HCEC 1CT (cell line): ENCODE results near the gene OSBPL10.
"Not testable (repeated sequence)": the region's sequence is repeated elsewhere in the genome, so short reads cannot be mapped to it uniquely, and the experiment has no call there.

ENCODE experiments used
- DNase-seq: peaks from one replicate; pipeline ENCODE4 v3.0.0-alpha.2; 2017

OSBPL10 gene, protein sequence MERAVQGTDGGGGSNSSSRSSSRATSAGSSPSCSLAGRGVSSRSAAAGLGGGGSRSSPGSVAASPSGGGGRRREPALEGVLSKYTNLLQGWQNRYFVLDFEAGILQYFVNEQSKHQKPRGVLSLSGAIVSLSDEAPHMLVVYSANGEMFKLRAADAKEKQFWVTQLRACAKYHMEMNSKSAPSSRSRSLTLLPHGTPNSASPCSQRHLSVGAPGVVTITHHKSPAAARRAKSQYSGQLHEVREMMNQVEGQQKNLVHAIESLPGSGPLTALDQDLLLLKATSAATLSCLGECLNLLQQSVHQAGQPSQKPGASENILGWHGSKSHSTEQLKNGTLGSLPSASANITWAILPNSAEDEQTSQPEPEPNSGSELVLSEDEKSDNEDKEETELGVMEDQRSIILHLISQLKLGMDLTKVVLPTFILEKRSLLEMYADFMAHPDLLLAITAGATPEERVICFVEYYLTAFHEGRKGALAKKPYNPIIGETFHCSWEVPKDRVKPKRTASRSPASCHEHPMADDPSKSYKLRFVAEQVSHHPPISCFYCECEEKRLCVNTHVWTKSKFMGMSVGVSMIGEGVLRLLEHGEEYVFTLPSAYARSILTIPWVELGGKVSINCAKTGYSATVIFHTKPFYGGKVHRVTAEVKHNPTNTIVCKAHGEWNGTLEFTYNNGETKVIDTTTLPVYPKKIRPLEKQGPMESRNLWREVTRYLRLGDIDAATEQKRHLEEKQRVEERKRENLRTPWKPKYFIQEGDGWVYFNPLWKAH

DNA sequence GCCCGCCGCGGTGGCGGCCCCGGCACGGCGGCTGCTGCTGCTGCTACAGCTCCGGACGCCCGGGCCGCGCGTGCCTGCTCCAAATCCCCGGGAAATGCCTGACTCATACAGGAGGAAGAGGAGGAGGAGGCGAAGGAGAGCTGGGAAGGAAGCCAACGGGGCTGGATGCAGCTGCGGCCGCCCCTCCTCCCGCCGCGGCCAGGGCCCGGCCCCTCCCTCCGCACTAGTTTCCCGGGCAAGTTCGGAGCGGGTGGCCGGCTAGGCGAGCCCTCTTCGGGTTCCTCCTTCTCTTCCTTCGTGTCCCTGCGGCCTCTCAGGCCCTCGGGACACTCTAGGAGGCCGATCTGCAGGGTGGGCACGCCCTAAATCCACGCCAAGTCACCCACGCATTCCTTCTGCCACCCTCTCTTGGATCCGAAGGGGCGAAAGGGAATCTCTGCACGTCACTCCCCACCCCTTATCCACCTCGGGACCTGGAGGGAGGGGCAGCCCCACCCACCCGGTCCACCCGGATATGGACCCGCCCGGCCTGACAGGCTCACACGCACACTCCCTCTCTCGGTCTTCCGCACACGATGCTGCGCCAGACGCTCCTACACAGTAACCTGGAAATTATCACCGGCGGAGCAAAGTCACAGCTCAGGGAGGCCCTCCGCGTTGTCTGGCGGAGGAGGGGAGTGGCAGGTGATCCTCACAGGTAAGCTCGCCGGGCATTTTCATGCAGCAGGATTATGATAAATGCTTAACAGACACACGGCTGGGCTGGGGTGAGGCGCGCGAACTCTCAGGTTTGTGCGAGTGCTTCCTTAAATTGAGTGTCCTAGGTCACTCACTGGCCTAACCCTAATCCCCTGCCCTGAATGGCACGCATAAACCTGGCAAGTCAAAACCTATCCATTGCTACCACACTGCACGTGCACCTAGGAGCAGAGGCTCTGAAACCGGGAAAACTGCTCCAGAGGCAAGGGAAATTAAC is at the start of gene OSBPL10, which contains the start of gene ZNF860:
Gene OSBPL10 (minus strand): TSS at position 57 of the 976 bp plus-strand sequence. CDS start 83 bp downstream, outside the sequence.
Gene ZNF860 (plus strand): TSS at position 545 of the 976 bp plus-strand sequence. CDS start 7,330 bp downstream, outside the sequence.
- peak; percentile 96 for DNase-seq

DNA sequence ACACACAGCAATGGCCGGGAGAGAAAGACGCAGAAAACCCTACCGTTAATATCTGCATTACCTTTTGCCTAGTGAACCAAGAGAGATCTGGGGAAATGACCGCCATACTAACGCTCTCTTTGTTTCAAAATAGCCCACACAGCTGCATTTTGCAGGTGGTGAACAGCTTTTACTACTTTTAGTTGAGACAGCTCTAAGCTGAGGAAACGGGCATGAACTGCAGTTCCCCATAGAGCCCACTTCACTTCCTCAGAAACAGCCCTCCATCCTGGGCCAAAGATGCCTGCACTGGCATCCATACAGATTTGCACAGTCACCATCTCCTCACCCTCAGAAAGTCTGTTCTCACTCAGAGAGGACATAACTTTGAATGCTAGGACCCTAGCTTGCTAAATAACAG is 45.5 kb upstream of the OSBPL10 start:
- no peak for DNase-seq

DNA sequence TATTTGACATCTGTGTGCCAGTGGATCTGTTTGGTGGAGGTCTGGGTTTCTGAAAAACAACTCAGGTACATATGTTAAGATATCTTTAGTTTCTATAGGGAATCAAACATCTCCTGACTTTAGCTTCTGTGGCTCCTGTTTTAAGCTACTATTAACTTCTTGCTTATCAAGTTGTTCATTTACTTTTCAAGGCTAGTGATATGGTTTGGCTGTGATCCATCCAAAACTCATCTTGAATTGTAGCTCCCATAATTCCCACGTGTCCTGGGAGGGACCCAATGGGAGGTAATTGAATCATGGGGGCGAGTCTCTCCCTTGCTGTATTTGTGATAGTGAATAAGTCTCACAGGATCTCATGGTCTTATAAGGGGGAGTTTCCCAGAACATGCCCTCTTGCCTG is 41.9 kb upstream of the OSBPL10 start:
- no peak for DNase-seq

DNA sequence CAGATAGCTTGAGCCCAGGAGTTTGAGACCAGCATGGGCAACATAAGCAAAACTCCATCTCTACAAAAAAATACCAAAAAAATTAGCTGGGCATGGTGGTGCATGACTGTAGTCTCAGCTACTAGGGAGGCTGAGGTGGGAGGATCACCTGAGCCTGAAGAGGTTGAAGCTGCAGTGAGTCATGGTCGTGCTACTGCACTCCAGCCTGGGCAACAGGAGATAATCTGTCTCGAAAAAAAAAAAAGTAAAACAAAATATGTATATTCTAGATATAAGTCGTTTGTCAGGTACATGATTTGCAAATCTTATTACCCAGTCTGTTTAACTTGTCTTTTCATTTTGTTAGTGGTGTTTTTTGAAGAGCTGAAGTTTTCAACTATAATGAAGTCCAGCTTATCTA is 40.7 kb upstream of the OSBPL10 start:
- DNase-seq, result no peak

DNA sequence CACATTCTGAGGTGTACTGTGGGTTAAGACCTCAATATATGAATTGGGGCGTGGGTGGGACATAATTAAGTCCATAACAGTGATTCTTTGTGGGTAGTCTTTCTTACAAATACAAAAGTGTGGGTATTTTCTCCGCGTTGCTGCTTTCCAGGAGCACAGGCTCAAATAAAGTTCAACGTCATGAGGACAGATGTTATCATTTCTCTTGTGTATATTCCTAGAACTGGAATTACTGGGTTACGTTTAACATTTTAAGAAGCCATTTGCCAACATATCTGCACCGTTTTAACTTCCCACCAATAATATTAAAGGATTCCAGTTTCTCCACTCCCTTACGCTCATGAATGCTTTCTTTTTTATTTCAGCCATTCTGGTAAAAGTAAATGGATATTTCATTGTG is 40.1 kb upstream of the OSBPL10 start:
- no peak for DNase-seq

DNA sequence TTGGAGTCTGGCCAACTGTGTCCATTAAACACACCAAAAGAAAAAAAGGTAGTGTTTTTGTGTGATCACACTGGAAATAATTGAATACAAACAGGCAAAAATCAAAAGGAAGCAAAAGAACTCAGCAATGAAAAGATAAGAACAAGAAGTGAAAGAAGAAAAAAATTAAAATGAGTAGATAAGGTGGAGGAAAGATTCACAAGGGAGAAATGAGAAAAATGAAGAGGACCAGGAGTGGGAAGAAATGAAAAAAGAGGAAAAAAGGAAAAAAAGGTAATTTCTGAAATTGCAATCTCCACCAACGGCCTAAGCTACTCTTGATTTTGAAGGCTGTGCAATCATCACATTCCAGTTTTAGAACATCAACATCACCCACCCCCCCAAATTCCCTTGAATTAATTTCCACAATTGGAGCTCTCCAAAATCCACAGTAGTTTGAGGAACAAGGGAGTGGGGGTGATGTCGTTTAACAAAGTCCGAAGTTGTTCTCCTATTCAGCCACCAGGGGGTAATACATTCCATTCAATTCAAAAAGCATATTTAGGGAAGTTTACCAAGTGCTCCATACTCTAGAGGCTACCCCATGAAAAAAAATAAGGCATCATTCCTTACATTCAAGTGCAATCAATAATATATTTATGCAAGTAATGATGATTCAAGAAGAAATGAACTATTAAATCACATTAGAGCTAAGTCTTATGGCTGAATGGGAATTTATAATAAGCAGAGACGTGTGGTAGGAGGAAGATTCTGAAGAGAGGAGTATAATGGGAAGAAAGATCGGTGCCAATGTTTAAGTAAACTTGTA is 37.9 kb upstream of the OSBPL10 start:
- peak; percentile 64 for DNase-seq

DNA sequence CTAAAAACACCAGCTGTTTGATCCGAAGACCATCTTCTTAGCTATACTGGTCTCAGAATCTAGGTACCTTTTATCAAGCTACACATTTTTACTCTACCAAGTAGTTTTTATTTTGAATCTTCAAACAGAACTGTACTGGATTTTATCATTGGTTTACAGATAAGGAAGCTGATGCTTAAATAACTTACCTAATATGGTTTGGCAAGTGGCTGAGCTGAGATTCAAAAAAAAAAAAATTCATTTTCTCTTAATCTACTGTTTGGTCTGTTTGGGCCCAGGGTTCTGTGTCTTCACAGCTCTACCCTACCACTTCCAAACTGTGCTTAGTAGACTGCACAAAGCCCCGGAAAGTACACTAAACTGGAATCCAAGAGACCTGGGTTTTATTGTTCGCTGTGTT is 36.2 kb upstream of the OSBPL10 start:
- DNase-seq, result no peak

DNA sequence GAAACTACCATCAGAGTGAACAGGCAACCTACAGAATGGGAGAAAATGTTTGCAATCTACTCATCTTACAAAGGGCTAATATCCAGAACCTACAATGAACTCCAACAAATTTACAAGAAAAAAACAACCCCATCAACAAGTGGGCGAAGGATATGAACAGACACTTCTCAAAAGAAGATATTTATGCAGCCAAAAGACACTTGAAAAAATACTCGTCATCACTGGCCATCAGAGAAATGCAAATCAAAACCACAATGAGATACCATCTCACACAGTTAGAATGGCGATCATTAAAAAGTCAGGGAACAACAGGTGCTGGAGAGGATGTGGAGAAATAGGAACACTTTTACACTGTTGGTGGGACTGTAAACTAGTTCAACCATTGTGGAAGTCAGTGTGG is 34.6 kb upstream of the OSBPL10 start:
- DNase-seq, result not testable (repeated sequence)

DNA sequence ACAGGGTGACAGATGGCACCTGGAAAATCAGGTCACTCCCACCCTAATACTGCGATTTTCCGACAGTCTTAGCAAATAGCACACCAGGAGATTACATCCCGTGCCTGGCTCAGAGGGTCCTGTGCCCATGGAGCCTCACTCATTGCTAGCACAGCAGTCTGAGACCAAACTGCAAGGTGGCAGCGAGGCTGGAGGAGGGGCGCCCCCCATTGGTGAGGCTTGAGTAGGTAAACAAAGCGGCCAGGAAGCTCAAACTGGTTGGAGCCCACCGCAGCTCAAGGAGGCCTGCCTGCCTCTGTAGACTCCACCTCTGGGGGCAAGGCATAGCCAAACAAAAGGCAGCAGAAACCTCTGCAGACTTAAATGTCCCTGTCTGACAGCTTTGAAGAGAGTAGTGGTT is 29.6 kb upstream of the OSBPL10 start:
- DNase-seq, result not testable (repeated sequence)

DNA sequence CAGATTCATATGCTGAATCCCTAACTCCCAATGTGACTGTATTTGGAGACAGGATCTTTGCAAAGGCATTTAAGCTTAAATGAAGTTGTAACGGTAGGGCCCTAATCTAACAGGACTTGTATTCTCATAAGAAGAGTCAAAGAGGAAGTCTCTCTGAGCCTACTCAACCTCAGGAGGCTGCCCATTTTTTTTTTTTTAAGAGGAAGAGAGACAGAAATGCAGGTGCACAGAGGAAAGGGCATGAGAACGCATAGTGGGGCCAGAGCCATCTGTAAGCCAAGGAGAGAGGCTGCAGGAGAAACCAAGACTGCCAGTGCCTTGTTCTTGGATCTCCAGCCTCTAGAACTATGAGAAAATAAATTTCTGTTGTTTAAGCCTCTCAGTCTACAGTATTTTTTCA is 28.9 kb upstream of the OSBPL10 start:
- no peak for DNase-seq

DNA sequence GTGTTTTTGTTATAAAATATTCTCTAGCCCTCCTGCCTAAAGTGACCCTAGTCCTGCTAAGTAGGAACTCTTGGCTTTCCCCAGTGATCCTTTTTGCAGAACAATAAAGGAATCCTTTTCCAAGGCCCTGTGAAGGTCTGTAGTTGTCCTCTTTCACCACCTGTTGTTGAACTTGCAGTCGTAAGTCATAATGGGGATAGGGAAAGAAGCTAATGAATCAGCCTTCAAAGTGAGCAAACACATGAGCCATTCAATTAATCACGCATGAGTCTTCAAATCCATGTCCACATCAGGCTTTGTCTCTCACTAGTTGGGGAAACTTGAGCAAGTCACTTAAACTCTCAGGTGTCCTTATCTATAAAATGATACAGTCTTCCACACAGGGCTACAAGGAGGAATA is 28.0 kb upstream of the OSBPL10 start:
- peak; percentile 28 for DNase-seq

DNA sequence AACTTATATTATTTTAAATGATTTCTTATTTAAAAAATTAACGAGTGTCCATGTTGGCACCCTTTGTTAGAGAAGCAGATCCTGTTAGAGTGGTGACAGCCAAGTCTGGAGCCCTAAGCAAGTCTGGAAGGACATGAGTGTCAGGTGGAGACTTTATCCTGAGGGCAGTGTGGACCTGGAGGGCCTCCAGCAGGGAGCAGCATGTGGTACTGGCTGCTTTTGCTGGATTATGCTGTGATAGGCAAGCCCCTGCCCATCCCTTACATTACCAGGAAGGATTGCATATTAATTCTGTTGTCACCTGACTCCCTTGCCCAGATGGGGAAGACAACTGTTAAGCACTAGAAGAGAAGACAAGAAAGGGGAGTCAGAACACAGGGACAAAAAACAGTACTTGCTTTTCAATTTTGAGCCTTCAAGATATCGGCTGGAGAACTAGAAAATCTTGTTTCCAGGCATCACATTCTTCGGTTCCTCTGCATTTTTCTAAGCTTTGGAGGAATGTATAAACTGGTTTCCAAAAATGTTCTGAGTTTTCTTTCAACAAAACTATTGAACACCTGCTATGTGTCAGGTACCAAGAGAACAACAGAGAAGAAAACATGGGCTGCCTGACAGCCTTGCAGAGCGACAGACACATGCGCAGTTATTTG is 23.2 kb upstream of the OSBPL10 start:
- no peak for DNase-seq

DNA sequence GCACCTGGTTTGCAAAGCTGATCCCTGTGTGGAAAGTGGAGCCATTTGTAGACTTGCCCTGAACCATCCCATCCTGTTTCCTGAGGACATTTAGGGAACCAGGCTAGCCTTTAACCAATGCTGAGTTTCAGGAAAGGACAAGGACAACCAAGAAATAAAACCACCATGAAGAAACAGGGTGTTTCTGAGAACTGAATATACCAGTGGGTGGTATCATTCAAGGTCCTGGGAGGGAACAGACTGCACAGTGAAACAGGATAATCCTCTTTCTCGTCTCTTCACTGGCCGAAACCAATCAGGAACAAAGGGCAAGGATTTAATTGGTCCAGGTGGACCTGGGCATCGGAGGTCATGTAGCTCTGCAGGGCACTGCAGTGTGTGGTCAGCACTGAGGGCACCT is 22.3 kb upstream of the OSBPL10 start:
- no peak for DNase-seq

DNA sequence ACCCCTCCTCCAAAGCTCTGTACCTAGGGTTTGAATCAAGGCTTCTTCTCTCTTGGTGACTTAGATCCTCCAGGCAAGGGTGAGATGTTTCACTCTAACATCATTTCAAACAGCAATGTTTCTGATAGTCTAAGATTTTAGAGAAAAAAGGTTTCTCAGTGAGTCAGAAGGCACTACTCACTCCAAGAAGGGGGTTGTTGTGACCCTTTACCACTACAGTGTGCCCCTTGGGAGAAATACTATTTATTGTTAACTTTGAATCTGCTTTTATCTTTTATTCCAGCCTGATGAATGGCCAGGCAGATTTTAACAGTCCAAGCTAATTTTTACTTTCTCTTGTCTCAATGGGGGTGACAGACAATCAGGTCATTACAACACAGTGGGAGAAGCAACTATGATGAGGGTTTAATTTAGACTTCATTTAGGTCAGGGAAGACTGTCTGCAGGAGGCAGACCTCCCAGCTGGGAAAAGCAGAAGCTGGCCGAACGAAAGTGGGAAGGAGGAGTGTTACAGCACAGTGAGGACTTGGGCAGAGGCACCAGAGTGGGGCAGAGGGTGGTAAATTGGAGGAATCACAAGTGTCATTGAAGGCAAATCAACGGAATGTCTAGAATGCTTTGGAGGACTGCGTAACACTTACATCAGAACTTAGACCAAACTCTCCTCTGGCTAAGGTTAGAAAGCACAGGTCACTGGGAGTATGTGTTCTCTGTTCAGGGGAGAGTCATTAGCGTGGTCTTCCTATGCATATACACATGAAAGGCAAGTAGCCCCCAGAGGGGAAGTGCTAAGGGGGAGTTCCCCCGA is 21.7 kb upstream of the OSBPL10 start:
- DNase-seq, result no peak

DNA sequence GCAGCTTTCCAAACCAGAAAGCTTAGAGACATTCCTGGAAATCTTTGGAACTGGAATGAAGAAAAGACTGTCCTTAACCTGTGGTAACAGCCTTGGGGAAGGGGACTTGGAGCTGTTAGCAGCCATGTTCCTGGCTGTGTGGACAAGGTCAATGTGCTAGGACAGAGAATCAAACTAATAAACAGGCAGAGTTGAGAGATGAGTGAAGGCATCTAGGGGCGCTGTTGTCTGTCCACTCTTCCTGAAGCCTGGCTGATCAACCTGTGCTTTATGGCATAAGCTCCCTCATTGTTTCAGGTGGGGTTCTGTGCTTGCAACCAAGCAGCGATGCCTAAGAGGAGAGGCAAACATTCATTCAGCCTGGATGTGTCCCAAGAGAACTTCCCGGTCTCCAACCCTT is 19.8 kb upstream of the OSBPL10 start:
- DNase-seq, result no peak

DNA sequence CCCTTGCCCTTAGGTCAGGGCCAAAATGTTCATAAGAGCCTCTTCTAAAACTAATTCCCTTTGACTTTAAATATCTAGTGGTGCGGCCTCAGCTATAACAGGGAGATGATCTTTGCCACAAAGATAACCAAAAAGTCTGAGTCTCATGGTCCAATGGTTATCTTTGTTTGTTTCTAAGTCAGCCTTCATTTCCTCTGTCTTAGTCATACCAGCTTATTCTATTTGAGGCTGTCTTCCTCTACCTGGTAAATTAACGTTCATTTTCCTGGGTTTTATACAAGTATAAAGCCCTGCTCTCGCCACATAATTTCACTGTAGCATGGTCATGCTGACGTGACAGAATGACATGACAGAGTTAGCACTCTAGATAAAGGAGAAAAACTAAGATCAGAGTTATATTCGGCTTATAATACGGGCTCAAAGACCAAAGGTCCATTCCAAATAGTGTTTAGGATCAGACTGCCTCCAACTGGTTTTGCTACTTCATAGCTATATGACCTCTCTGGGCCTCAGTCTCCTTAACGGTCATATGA is 18.9 kb upstream of the OSBPL10 start:
- DNase-seq, result no peak

DNA sequence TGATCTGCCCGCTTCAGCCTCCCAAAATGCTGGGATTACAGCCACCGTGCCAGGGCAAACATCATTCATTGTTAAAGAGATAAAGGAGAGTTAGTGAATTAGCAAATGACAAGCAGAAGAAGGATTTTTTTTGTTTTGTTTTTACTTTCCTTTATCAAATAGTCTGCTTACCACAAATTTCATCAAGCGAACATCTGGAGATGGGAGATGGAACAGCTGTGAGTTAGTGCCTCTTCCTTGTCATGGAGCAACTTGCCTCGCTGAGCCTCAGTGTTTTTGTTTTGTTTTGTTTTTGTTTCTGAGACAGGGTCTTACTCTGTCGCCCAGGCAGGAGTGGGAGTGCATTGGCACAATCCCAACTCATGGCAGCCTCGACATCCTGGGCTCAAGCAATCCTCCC is 16.4 kb upstream of the OSBPL10 start:
- DNase-seq, result no peak

DNA sequence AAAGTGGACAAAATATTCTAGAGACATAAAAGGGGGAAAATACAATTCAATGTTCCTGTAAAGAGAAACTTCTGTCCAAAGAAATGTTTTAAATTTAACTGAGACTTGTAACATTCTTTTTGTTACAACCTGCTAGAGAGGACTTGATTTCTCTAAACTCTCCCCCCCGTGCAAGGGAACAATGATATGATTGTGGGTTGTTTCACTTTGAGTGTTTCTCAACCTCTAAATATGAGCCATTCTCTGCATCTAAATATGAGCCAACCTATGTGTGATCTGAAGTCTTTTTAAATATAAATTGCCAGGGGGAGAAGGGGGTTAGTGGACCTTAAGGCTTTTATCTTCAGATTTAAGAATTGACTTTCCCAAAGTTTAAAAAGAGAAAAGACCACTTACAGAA is 15.1 kb upstream of the OSBPL10 start:
- no peak for DNase-seq

DNA sequence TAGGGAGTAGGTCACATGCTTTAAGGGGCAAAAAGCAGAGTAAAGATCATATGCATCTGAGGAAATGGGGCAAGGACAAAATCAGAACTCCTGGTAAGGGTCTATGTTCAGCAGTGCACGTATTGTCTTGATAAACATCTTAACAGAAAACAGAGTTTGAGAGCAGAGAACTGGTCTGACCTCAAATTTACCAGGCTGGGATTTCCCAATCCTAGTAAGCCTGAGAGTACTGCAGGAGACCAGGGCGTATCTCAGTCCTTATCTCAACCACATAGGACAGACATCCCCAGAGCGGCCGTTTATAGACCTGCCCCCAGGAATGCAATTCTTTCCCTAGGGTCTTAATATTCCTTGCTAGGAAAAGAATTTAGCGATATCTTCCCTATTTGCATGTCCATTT is 14.0 kb upstream of the OSBPL10 start:
- DNase-seq, result not testable (repeated sequence)

DNA sequence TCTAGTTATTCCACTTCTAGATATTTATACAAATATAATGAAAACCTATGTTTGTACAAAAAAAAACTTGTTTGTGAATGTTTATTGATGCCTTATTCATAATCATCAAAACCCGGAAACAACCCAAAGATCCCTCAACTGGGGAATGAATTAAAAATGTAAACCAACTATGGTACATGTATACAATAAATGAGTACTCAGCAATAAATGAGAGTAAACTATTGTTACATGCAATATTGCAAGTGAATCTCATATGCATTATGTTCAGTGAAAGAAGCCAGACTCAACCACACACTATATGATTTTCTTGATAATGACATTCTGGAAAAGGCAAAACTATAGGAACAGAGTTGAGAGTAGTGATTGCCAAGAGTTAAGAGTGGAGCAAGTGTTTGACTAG is 12.8 kb upstream of the OSBPL10 start:
- DNase-seq, result no peak
